Tongue (tissue), 1 donor: Measurements from ENCODE around the gene OR13C9. TPM values are rescaled to one million over a fixed set of nuclear protein-coding genes. Genes with fewer than 3 reads are reported as not detected.

ENCODE experiments used
- total RNA-seq: library from RNA; depleted of rRNA; stranded (reverse); fragments of >200 nt; gene quantifications from one replicate; pipeline ENCODE4 v1.2.3, GENCODE V29; 2014

Gene OR13C9
- total RNA-seq, 1 donor from 2014 or later = 0.41 TPM

Other genes with a start within 250 kb of the OR13C9 start
- gene OR13F1, start 113.9 kb downstream of the OR13C9 start, total RNA-seq = not detected
- gene OR13C4, start 91.0 kb downstream of the OR13C9 start, total RNA-seq = 0.51 TPM
- not detected for gene OR13C3, start 81.3 kb downstream of the OR13C9 start, total RNA-seq
- gene OR13C8, start 49.0 kb downstream of the OR13C9 start, total RNA-seq = not detected
- not detected for gene OR13C5, start 18.8 kb downstream of the OR13C9 start, total RNA-seq
- not detected for gene OR13C2, start 12.6 kb downstream of the OR13C9 start, total RNA-seq
- not detected for gene OR13D1, start 76.3 kb upstream of the OR13C9 start, total RNA-seq
- 51.0 TPM for gene NIPSNAP3A, start 129.5 kb upstream of the OR13C9 start, total RNA-seq
- gene NIPSNAP3B, start 145.9 kb upstream of the OR13C9 start, total RNA-seq = 15.7 TPM